ENCODE data around the gene GABBR2. TPM values are rescaled to one million over a fixed set of nuclear protein-coding genes. Genes with fewer than 3 reads are reported as not detected.
A peak's percentile ranks its signal among the peaks of the same experiment; 100 is the strongest.

Gene GABBR2
- total RNA-seq (2012; rRNA removed), result 0.51 and 15.1 TPM in 2 replicates

DNA sequence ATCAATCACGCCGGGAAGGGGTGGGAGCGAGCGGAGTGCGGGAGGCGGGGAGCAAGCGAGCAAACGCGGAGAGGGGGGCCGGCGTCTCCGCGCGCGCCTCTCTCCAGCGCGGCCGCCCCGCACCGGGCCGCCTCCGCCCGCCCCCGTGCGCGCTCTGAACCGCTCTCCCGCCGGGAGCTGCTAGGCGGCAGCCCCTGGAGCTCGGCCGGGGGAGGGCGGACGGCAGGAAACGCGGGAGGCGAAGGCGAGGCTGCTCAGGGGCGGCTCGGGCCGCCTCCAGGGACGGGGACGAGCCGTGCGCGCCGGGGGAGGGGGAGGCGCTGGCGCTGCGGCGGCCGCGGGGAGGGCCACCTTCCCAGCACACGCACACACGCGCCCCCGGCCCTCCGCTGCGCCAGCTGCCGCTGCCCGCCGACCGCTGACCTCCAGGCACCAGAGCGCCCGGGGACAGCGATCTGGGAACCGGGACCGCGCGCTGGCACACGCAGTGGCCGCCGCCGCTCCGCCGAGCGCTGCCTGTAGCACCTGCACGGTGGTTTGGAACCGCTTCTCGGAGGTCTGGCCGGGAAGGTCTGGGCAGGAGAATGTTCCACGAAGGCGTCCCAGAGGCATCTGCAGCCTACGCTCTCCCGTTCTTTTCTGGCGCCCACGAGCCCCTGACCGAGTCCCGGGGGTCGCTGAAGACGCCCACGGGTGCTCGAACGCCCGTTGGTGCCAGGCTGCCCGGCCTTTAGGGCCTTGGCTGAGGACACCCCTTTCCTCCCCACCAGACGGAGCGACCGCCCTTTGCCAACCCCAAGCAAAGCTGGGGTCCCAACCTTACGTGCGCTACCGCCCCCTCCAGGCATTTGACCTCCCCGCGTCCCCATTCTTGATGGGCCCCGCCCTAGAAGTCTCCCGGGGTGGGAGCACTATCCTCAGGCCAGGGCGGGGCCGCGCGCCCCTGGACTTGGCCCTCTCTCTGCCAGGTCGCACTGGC is at the start of gene GABBR2:
Gene GABBR2, minus strand, starts transcription at position 3 of the 979 bp plus-strand sequence. CDS start 198 bp downstream, outside the sequence.
- Histone ChIP-seq H3K9ac (ENCODE audit: low read depth, low read length) (no peak within 1 kb of the TSS), H3K4me2 (ENCODE audit: low read length) (peak within 1 kb of the TSS; percentile 76), H3K27me3 (ENCODE audit: control insufficient read depth, insufficient read depth, low read length) (peaks cover 87% of the 10 kb centered on the region), H3K36me3 (ENCODE audit: insufficient read depth, low read length) (no peaks in the 10 kb centered on the region), H3K4me1 (ENCODE audit: control insufficient read depth, insufficient read depth, low read length) (peaks cover 6% of the 10 kb centered on the region), H3K9me3 (replicated peaks; ENCODE audit: low read length) (no peaks in the 10 kb centered on the region), H3K4me3 (ENCODE audit: low read length) (peak within 1 kb of the TSS; percentile 46)

DNA sequence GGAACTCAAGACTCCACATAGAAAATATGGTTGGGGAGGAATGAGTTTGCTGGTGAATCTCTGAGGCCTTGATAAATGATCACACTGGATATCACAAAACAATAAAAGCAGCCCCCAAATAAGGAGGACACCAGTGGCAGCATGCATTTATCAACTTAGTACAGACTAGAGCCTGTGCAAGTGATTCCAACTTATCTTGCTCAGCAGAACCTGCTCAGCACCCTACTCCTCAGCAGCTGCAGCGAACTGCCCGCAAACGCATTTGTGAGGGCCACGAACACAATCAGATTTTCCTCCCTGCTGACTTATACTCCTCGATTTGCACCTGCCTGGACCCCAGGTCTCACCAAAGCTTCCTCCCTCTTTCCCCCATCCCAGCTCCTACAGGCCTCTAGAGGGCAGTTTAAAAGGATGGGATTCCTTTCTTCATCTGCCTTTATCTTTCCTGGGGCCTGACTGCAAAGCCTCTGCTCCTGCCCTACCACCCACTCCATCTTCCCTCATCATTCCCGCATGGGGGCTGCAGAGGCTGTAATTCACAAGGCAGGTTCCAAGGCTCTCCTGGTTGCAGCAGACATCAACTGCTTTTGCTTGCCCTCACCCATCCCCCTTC is 46.4 kb upstream of the GABBR2 start:
- H3K4me1 ChIP-seq (ENCODE audit: control insufficient read depth, insufficient read depth, low read length), result no peaks in the 10 kb centered on the region
- no peak overlapping the region for H3K4me3 ChIP-seq (ENCODE audit: low read length)
- no peak overlapping the region for H3K9ac ChIP-seq (ENCODE audit: low read depth, low read length)
- H3K27me3 ChIP-seq (ENCODE audit: control insufficient read depth, insufficient read depth, low read length), result no peaks in the 10 kb centered on the region
- H3K9me3 ChIP-seq (replicated peaks; ENCODE audit: low read length), result no peaks in the 10 kb centered on the region
- peaks cover 26% of the 10 kb centered on the region for H3K36me3 ChIP-seq (ENCODE audit: insufficient read depth, low read length)
- no peak overlapping the region for H3K4me2 ChIP-seq (ENCODE audit: low read length)

DNA sequence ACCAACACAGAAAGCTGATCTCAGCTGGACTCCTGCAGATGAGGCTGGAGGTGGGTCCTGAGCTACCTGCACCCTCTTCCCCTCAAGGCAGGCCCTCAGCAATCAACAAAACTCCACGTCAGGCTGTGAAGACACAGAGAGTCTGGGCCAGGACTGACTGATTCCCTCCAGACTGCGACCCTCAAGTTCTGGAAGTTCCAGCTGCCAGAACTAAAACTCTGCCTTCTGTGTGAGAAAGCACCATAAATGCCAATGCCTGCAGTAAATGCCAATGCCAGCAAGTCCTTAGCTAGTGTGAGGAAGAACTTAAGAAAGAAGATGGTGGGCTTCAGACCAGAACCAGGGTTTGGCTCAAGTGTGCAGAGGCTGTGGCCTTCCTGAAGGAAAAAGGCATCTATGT is 42.5 kb upstream of the GABBR2 start:
- H3K4me3 ChIP-seq (ENCODE audit: low read length), result no peak overlapping the region
- H3K36me3 ChIP-seq (ENCODE audit: insufficient read depth, low read length), result peaks cover 23% of the 10 kb centered on the region
- H3K4me2 ChIP-seq (ENCODE audit: low read length), result no peak overlapping the region
- H3K4me1 ChIP-seq (ENCODE audit: control insufficient read depth, insufficient read depth, low read length), result no peaks in the 10 kb centered on the region
- no peaks in the 10 kb centered on the region for H3K9me3 ChIP-seq (replicated peaks; ENCODE audit: low read length)
- H3K9ac ChIP-seq (ENCODE audit: low read depth, low read length), result no peak overlapping the region
- no peaks in the 10 kb centered on the region for H3K27me3 ChIP-seq (ENCODE audit: control insufficient read depth, insufficient read depth, low read length)

DNA sequence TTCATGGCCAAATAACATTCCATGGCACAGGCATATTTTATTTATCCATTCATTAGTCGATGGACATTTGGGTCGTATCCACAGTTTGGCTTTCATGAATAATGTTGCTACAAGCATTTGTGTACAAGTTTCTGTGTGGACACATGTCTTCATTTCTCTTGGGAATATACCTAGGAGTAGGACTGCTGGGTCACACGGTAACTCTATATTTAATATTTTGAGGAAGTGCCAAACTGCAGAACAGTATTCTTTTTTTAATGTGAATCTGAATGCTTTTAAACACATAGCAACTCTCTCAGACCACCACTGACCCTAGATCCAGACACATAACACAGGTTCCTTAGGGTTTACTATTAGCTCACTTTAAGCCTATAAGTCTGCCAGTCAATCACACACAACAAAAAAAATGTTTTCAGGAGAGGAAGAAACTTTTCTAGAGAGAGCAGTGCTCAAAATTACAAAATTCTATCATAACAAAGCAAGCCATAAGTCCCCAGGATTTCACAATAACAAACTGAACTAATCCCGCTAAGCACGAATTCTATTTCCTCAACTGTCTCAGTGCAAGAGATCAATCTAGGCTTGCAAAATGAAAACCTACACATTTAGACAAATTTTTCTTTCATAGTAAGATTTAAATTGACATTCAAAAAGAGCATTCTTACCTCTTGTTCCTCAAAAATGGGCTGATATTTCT is 41.8 kb upstream of the GABBR2 start:
- H3K27me3 ChIP-seq (ENCODE audit: control insufficient read depth, insufficient read depth, low read length), result no peaks in the 10 kb centered on the region
- H3K4me2 ChIP-seq (ENCODE audit: low read length), result no peak overlapping the region
- no peaks in the 10 kb centered on the region for H3K4me1 ChIP-seq (ENCODE audit: control insufficient read depth, insufficient read depth, low read length)
- no peak overlapping the region for H3K4me3 ChIP-seq (ENCODE audit: low read length)
- no peak overlapping the region for H3K9ac ChIP-seq (ENCODE audit: low read depth, low read length)
- H3K36me3 ChIP-seq (ENCODE audit: insufficient read depth, low read length), result peaks cover 21% of the 10 kb centered on the region
- H3K9me3 ChIP-seq (replicated peaks; ENCODE audit: low read length), result no peaks in the 10 kb centered on the region

DNA sequence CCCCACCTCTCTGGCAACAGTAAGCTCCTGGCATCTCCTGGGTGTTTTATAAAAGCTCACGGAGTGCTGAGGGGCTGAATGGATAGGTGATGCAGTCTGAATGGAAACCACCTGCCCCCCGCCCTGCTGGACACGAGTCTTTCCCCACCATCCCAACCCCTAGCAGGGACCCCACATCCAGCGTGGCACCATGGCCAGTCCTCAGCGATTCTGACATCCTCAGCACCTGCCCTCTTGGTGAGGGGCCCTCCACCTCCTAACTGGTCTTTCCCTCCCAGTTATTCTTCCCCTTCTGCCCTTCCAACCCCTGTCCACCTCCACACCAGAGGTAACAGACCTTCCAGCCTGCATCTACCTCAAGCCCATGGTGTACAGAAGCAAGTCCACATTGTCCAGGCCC is 38.7 kb upstream of the GABBR2 start:
- H3K9me3 ChIP-seq (replicated peaks; ENCODE audit: low read length), result no peaks in the 10 kb centered on the region
- H3K4me3 ChIP-seq (ENCODE audit: low read length), result no peak overlapping the region
- peaks cover 12% of the 10 kb centered on the region for H3K36me3 ChIP-seq (ENCODE audit: insufficient read depth, low read length)
- no peak overlapping the region for H3K9ac ChIP-seq (ENCODE audit: low read depth, low read length)
- no peak overlapping the region for H3K4me2 ChIP-seq (ENCODE audit: low read length)
- H3K27me3 ChIP-seq (ENCODE audit: control insufficient read depth, insufficient read depth, low read length), result no peaks in the 10 kb centered on the region
- peaks cover 5% of the 10 kb centered on the region for H3K4me1 ChIP-seq (ENCODE audit: control insufficient read depth, insufficient read depth, low read length)

DNA sequence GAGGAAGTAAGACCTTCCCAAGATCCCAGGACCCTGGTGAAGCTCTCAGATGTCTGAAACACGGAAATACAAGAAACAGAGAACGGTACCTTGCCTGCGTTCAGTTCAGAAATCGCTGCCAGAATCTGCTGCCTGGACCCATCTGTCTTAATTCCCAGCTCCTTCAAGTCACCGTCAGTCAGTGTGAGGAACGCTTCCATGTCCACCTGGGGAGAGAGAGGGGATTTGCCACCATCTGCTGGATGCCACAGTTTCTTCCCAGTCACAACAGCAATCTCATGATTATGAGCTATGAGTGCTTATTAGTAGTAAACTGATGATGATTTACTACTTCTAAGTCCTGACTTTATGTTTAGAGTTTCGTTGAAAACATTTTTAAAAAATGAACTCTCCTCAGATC is 36.7 kb upstream of the GABBR2 start:
- H3K36me3 ChIP-seq (ENCODE audit: insufficient read depth, low read length), result peaks cover 7% of the 10 kb centered on the region
- H3K4me1 ChIP-seq (ENCODE audit: control insufficient read depth, insufficient read depth, low read length), result peaks cover 11% of the 10 kb centered on the region
- no peak overlapping the region for H3K4me3 ChIP-seq (ENCODE audit: low read length)
- no peaks in the 10 kb centered on the region for H3K9me3 ChIP-seq (replicated peaks; ENCODE audit: low read length)
- no peaks in the 10 kb centered on the region for H3K27me3 ChIP-seq (ENCODE audit: control insufficient read depth, insufficient read depth, low read length)
- H3K4me2 ChIP-seq (ENCODE audit: low read length), result no peak overlapping the region
- H3K9ac ChIP-seq (ENCODE audit: low read depth, low read length), result no peak overlapping the region

DNA sequence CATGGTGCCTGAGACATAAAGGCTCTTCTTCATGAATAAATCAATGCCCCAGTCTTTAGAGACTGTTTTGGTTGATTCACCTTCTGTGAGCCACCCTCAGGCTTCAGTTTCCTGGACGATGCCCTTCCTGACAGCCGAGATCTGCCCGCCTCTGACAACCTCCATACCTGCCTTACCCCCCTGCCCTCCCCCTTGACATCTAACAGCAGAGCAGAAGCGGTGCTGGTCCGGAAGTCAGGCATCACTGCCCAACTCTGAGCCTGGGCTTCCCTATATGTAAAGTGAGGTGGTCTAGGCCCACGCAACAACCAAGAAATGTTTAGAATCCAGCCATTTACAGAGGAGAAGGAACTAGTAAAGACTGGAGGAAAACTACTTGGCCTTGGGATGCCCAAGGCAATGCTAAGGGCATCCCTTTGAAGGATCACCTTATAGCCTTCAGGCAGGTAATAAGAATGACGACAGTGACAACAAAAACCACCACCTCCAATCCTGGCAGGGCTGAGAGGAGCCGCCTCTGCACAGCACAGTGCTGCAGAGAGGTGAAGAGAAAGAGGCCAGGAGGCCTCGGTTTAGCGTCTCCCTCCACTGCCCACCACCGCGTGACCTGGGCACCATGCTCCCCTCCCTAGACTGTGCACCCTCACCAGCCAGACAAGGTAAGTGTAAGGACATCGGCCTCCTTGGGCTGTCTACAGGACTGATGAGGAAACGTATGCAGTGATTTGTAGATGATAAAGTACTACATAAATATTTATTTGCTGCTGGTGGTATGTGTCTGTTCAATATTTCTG is 35.3 kb upstream of the GABBR2 start:
- H3K36me3 ChIP-seq (ENCODE audit: insufficient read depth, low read length), result peaks cover 7% of the 10 kb centered on the region
- no peak overlapping the region for H3K4me2 ChIP-seq (ENCODE audit: low read length)
- peaks cover 11% of the 10 kb centered on the region for H3K4me1 ChIP-seq (ENCODE audit: control insufficient read depth, insufficient read depth, low read length)
- H3K9ac ChIP-seq (ENCODE audit: low read depth, low read length), result no peak overlapping the region
- no peaks in the 10 kb centered on the region for H3K27me3 ChIP-seq (ENCODE audit: control insufficient read depth, insufficient read depth, low read length)
- H3K9me3 ChIP-seq (replicated peaks; ENCODE audit: low read length), result no peaks in the 10 kb centered on the region
- H3K4me3 ChIP-seq (ENCODE audit: low read length), result no peak overlapping the region

DNA sequence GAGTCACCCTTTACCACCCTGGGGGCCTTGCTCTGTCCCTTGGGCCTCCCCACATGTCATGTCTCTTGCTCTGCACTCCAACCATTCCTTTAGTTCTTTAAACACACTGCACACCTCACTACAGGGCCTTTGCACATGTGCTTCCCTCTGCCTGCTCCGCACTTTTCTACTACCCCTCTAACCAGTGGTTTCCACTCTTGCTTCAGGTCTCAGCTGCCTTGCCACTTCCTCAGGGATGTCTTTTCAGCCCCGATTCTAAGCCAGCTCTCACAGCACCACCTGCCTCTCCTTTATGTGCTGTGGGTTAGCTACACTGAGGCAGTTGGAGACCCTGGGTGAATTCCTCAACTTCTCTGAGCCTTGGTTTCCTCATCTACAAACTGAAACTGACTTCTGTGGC is 34.6 kb upstream of the GABBR2 start:
- Histone ChIP-seq H3K36me3 (ENCODE audit: insufficient read depth, low read length) (peaks cover 7% of the 10 kb centered on the region), H3K4me3 (ENCODE audit: low read length) (no peak overlapping the region), H3K9ac (ENCODE audit: low read depth, low read length) (no peak overlapping the region), H3K4me1 (ENCODE audit: control insufficient read depth, insufficient read depth, low read length) (peaks cover 11% of the 10 kb centered on the region), H3K9me3 (replicated peaks; ENCODE audit: low read length) (no peaks in the 10 kb centered on the region), H3K4me2 (ENCODE audit: low read length) (no peak overlapping the region), H3K27me3 (ENCODE audit: control insufficient read depth, insufficient read depth, low read length) (no peaks in the 10 kb centered on the region)

DNA sequence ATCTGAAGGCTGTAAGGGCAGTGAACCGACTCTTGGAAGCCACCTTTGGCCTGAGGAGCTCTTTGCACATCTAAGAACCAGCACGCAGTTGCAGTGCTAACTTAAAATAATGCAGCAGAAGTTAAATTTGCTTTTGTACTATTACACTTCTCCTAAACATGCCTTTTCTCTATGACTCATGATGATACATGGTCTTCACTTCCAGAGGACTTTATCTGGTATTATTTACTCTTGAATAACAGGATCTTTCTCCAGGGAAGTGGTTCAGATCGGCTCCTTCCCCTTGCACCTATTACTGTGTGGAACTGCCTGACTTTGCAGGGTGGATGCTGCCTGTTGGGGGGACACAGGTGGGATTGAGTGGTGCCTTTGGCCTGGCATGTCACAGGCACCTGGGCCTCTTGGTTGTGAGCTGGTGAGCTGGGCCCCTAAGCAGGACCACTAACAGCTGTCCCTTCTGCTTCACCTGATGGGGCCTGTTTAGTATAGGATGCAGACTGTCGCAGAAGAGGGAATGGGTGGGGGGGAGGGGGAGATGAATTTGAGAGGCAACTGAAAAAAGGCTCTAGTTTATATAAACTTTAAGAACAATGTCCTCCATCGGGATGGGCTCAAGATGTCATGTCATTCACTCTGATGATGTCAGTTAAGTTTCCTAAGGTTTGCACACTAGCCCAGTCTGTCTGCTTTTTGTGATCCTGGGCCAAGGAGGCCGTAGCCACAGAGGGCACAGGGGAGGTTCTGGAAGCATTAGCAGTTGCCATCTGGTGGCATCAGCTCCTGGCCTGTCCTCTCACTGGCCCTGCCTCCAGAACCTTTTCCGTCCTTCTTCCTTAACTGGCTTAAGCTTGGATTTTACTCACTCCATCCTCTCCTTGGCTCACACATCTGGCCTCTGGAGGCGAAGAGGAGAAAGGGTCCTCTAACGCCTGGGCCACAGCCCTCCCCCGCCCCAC is 33.9 kb upstream of the GABBR2 start:
- Histone ChIP-seq H3K27me3 (ENCODE audit: control insufficient read depth, insufficient read depth, low read length) (no peaks in the 10 kb centered on the region), H3K36me3 (ENCODE audit: insufficient read depth, low read length) (peaks cover 7% of the 10 kb centered on the region)

DNA sequence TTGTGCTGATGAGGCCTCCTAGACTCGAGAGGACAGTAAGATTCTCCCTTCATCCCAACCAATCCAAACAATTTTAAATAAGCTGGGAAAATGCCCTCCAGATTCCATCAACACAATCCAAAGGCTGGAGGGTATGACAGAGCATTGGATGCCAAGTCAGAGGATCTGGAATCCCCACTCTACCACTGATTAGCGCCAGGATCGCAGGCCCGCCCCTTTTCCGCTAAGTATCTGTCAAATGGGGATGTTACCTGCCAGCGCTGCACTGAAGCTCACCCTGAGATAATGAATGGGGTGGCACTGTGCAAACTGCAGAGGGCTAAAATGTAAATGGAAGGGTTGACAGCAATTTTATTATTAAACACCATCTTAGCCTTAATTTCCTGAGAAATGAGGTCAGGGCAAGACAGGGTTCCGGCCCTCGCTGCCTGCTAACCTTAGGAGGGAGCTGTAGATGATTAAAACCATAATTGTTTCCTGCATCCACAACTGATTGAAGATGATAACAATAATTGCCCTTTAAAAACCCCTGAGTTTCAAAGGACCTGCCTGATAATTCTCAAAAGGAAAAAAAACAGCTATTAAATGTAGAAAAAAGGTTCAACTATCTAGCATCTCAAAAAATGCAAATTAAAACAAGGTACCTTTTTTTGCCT is 31.6 kb upstream of the GABBR2 start:
- Histone ChIP-seq H3K9ac (ENCODE audit: low read depth, low read length) (no peak overlapping the region), H3K36me3 (ENCODE audit: insufficient read depth, low read length) (peaks cover 13% of the 10 kb centered on the region), H3K27me3 (ENCODE audit: control insufficient read depth, insufficient read depth, low read length) (no peaks in the 10 kb centered on the region), H3K9me3 (replicated peaks; ENCODE audit: low read length) (no peaks in the 10 kb centered on the region), H3K4me2 (ENCODE audit: low read length) (no peak overlapping the region), H3K4me3 (ENCODE audit: low read length) (no peak overlapping the region), H3K4me1 (ENCODE audit: control insufficient read depth, insufficient read depth, low read length) (peaks cover 11% of the 10 kb centered on the region)

More for the DNA sequence above, 33.9 kb upstream of the GABBR2 start:
- Histone ChIP-seq H3K9me3 (replicated peaks; ENCODE audit: low read length) (no peaks in the 10 kb centered on the region), H3K9ac (ENCODE audit: low read depth, low read length) (no peak overlapping the region), H3K4me1 (ENCODE audit: control insufficient read depth, insufficient read depth, low read length) (peaks cover 11% of the 10 kb centered on the region), H3K4me3 (ENCODE audit: low read length) (no peak overlapping the region), H3K4me2 (ENCODE audit: low read length) (no peak overlapping the region)

All from skeletal muscle satellite cell (primary cell).